Natural killer cell treated with Interleukin-12 subunit alpha and Interleukin-12 subunit beta and Interleukin-15 and Interleukin-18, amount 100 ng/mL, for 72 hours (primary cell): ENCODE measurements around the gene SEC14L5. TPM values are rescaled to one million over a fixed set of nuclear protein-coding genes. Genes with fewer than 3 reads are reported as not detected.
A peak's percentile ranks its signal among the peaks of the same experiment; 100 is the strongest.

Experiments
- ATAC-seq, 2 donors: fragments of 150-1000 bp; cut with Tn5 transposase in 1 of 2; sonication (Bioruptor Pico), chemical (Tn5 transposase) in 1 of 2; 2 replicates each; pipeline ENCODE4 v1.10.0; 2021
- DNase-seq: peaks from one replicate; pipeline ENCODE4 v3.0.0; 2022; ENCODE audit warnings: low spot score
- H3K27ac Mint-ChIP-seq, 2 donors: 1 replicate in 1 of 2; 2 replicates in 1 of 2; pipeline ENCODE4 v1.8.0; 2022; ENCODE audit warnings: mixed read lengths in 2 of 2, mild to moderate bottlenecking in 1 of 2, moderate library complexity in 1 of 2
- H3K27me3 Mint-ChIP-seq, 2 donors: 1 replicate in 1 of 2; 2 replicates in 1 of 2; pipeline ENCODE4 v1.8.0; 2022; ENCODE audit warnings: mixed read lengths in 2 of 2
- H3K36me3 Mint-ChIP-seq: one replicate; pipeline ENCODE4 v1.8.0; 2022; ENCODE audit warnings: mixed read lengths
- H3K4me1 Mint-ChIP-seq, 2 donors: 1 replicate in 1 of 2; 2 replicates in 1 of 2; pipeline ENCODE4 v1.8.0; 2022; ENCODE audit warnings: low read depth in 2 of 2, mixed read lengths in 2 of 2, mild to moderate bottlenecking in 1 of 2
- H3K4me3 Mint-ChIP-seq: one replicate; pipeline ENCODE4 v1.8.0; 2022; ENCODE audit warnings: mixed read lengths
- H3K9me3 Mint-ChIP-seq: 2 replicates; pipeline ENCODE4 v1.8.0; 2022; ENCODE audit warnings: mixed read lengths
- total RNA-seq, 2 donors: library from RNA; stranded (reverse); gene quantifications; one replicate each; pipeline ENCODE4 v1.2.3, GENCODE V29; 2022

SEC14L5 gene
- total RNA-seq, 2 donors from 2014 or later, result not detected

DNA sequence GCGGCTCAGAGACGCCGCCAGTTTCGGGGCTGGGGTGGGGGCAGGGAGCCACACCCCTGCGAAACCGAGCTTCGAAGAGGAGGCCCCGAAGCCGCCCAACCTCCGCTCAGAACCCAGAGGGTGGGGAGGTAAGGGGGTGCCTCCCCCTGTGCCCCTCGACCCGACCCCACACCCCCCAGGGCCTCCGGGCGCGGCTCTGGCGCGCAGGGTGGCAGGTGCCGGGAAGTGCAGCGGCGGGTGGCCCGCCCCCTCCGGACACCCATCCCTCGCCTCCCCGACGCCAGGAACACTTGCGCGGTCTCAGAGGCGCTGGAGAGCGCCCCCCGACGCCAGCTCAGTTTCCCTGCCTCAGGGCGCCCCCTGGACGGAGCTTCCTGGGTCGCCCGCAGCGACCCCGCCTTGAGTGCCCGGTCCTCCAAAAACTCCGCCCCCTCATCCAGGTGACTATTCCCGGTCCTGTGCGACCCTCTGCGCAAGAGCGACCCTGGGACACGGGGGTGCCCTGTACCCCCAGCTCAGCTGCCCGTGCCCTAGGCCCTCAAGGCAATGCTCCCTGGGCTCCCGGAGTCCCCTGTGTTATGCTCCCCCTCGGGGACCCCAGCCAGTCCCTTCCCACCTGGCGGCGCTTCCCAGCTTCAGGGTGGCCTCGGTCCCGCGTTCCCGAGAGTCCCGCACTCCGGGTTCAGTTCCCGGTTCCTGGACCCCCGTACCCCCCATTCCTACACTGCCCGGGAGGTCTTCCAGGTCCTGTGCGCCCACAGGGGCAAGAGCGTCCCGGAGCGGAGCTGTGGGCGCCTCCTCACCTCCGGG, 21.7 kb upstream of the SEC14L5 start:
- Mint-ChIP-seq H3K9me3 (no peaks in the 10 kb centered on the region), H3K36me3 (no peaks in the 10 kb centered on the region), H3K4me1 (no peaks in the 10 kb centered on the region), H3K4me3 (no peak overlapping the region), H3K27me3 (peaks cover 19 to 21% of the 10 kb centered on the region in 2 donors), H3K27ac (no peak overlapping the region)
- ATAC-seq, result peak; percentile 12 to 39
- DNase-seq, result no peak

DNA sequence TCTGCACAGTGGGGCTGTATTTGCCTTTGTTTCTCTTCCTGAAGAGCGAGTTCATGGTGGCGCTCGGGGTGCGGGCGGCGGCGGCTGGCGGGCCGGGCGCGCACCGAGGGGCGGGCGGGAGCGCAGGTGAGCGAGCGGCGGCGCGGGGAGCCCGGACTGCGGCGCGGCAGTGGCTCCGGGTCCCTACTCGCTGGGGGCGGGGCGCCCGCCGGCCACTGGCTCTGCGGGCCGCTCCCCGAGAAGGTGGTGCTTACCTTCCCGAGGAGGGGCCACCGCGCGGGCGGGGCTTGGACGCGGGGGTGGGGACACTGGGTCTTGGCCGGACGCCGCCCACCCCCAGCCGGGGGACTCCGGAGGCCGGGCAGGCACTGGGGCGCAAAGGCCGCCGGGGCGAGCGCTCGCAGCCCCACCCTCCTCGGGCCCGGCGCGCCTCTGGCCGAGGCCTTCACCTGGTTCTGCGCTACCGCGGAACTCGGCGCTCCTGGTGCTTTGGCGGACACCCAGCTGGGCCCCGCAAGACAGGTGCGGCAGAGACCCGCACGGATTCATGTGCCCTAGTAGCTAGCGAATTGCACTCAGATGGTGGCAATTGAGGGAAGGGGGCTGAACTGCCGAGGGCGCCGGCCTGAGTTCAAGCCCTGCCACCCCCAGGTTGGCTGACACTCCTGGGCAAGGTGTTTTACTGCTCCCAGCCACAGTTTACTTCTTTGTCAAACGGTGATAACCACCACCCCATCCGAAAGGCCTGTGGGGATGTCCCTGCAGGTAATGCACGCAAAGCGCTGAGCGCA, 20.9 kb upstream of the SEC14L5 start, which contains the start of gene PPL:
Gene PPL (minus strand): TSS at position 158 of the 791 bp plus-strand sequence. CDS start 103 bp downstream, at position 55.
- Mint-ChIP-seq H3K36me3 (no peaks in the 10 kb centered on the region), H3K4me1 (no peaks in the 10 kb centered on the region), H3K4me3 (peak within 1 kb of the TSS; percentile 20), H3K9me3 (no peaks in the 10 kb centered on the region), H3K27me3 (peaks cover 19 to 21% of the 10 kb centered on the region in 2 donors), H3K27ac (no peak within 1 kb of the TSS)
- ATAC-seq (peak in 1 of 2 donors; percentile 62), DNase-seq (no peak)

GRCh38 chr16:4937782-4938682, 20.1 kb upstream of the SEC14L5 start:
- H3K4me3 Mint-ChIP-seq, result peak overlapping the region; percentile 20
- no peak for DNase-seq
- H3K4me1 Mint-ChIP-seq, result no peaks in the 10 kb centered on the region

DNA sequence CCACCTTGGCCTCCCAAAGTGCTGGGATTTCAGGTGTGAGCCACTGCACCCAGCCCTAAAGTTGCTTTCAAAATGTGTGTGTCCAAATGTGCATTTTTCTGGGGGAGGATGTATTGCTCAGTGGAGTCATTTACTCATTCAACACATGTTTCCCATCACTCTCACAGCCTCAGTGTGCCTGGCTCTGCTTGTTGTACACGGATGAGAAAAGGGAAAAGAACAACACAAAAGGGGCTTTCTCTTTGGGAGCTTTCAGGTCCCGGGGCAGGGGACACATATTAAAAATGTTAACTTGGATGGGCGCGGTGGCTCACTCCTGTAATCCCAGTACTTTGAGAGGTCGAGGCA, 19.5 kb upstream of the SEC14L5 start:
- DNase-seq, result no peak
- Mint-ChIP-seq H3K9me3 (no peaks in the 10 kb centered on the region), H3K36me3 (no peaks in the 10 kb centered on the region), H3K4me3 (no peak overlapping the region), H3K27ac (no peak overlapping the region), H3K4me1 (no peaks in the 10 kb centered on the region), H3K27me3 (peaks cover 16 to 18% of the 10 kb centered on the region in 2 donors)
- no peak for ATAC-seq

More at GRCh38 chr16:4937782-4938682, 20.1 kb upstream of the SEC14L5 start:
- ATAC-seq, result no peak
- Mint-ChIP-seq H3K27ac (no peak overlapping the region), H3K9me3 (no peaks in the 10 kb centered on the region), H3K36me3 (no peaks in the 10 kb centered on the region), H3K27me3 (peaks cover 19 to 21% of the 10 kb centered on the region in 2 donors)

GRCh38 chr16:4940719-4941118, 17.4 kb upstream of the SEC14L5 start:
- H3K27me3 Mint-ChIP-seq, result peaks cover 12% of the 10 kb centered on the region in 2 donors
- no peak overlapping the region for H3K27ac Mint-ChIP-seq
- no peaks in the 10 kb centered on the region for H3K9me3 Mint-ChIP-seq
- H3K4me3 Mint-ChIP-seq, result no peak overlapping the region
- H3K4me1 Mint-ChIP-seq, result no peaks in the 10 kb centered on the region
- DNase-seq (no peak), ATAC-seq (no peak)
- no peaks in the 10 kb centered on the region for H3K36me3 Mint-ChIP-seq

- ATAC-seq (no peak), DNase-seq (no peak)
- Mint-ChIP-seq H3K27me3 (peaks cover 12 to 20% of the 10 kb centered on the region in 2 donors), H3K4me1 (no peaks in the 10 kb centered on the region), H3K27ac (no peak overlapping the region), H3K4me3 (no peak overlapping the region), H3K36me3 (no peaks in the 10 kb centered on the region), H3K9me3 (no peaks in the 10 kb centered on the region)
Measured at GRCh38 chr16:4942481-4942880, 15.6 kb upstream of the SEC14L5 start.

GRCh38 chr16:4944333-4945281, 13.5 kb upstream of the SEC14L5 start:
- Mint-ChIP-seq H3K27ac (no peak overlapping the region), H3K27me3 (peaks cover 12 to 14% of the 10 kb centered on the region in 2 donors), H3K4me1 (no peaks in the 10 kb centered on the region), H3K4me3 (no peak overlapping the region), H3K36me3 (no peaks in the 10 kb centered on the region), H3K9me3 (no peaks in the 10 kb centered on the region)
- ATAC-seq (peak; percentile 13 to 32), DNase-seq (no peak)

GRCh38 chr16:4945560-4946502, 12.3 kb upstream of the SEC14L5 start:
- DNase-seq, result no peak
- Mint-ChIP-seq H3K4me1 (no peaks in the 10 kb centered on the region), H3K36me3 (no peaks in the 10 kb centered on the region), H3K4me3 (no peak overlapping the region), H3K9me3 (no peaks in the 10 kb centered on the region), H3K27ac (no peak overlapping the region), H3K27me3 (peaks cover 12 to 14% of the 10 kb centered on the region in 2 donors)
- no peak for ATAC-seq

- DNase-seq (no peak), ATAC-seq (no peak)
- Mint-ChIP-seq H3K9me3 (no peaks in the 10 kb centered on the region), H3K36me3 (no peaks in the 10 kb centered on the region), H3K4me1 (no peaks in the 10 kb centered on the region), H3K27me3 (peaks cover 12 to 14% of the 10 kb centered on the region in 2 donors), H3K4me3 (no peak overlapping the region), H3K27ac (no peak overlapping the region)
Measured at GRCh38 chr16:4946917-4947316, 11.2 kb upstream of the SEC14L5 start.

DNA sequence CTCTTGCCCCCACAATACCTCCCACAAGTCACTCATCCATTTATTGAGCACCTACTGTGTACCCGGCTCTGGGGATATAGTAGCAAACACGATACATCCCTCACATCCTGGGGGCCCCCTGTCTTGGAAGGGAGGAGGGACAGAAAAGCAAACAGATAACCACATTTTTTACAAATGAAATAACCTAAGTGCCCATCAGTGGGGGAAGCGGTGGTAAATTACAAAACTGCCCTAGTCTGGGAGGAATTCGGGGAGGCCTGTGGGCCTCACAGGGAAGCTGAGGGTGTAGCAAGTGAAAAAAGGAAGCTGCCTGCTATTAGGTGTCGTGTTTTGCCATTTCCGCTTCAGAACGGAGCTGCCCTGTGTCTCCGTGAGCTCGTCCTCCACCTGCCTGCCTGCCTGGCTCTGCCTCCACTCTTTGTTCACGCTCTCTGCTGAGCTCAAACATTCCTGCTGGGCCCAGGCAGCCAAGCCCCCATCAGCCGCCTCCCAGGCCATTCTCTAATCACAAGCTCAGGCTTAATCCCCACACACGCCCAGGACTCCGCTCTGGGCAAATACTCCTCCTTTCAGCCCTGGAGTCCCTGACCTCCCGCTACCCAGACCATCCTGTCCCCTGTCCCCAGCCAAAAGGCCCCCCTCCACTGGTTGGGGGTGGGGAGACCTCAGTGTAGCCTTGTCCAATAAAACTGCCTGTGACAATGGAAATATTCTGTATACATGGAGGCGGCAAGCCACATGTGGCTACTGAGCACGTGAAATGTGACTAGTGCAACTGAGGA, 10.2 kb upstream of the SEC14L5 start:
- no peak overlapping the region for H3K27ac Mint-ChIP-seq
- H3K9me3 Mint-ChIP-seq, result no peaks in the 10 kb centered on the region
- no peak overlapping the region for H3K4me3 Mint-ChIP-seq
- no peaks in the 10 kb centered on the region for H3K36me3 Mint-ChIP-seq
- peaks cover 12 to 14% of the 10 kb centered on the region in 2 donors for H3K27me3 Mint-ChIP-seq
- ATAC-seq (no peak), DNase-seq (no peak)
- H3K4me1 Mint-ChIP-seq, result no peaks in the 10 kb centered on the region
